OCI-LY3 (cell line): ENCODE results near the gene MAP1LC3B.

Experiments
- H2AFZ ChIP-seq: fragments of 200-600, 300-600 bp; shearing (Covaris generic); 2 replicates; pipeline ENCODE4 v1.6.0; 2014; ENCODE audit warnings: antibody characterized with exemption, low read depth, low read length
- H3K27ac ChIP-seq: fragments of 200-600, 300-600 bp; sonication (generic); 2 replicates; pipeline ENCODE4 v1.5.1; 2014; ENCODE audit warnings: mild to moderate bottlenecking, low read length, moderate library complexity, mixed read lengths
- H3K27me3 ChIP-seq: fragments of 200-600, 300-600 bp; sonication (generic); 2 replicates; pipeline ENCODE4 v1.6.1; 2014; ENCODE audit warnings: low read depth, low read length, mixed read lengths
- H3K36me3 ChIP-seq: fragments of 200-600, 300-600 bp; sonication (generic); replicated peaks from 2 replicates; pipeline ENCODE3; 2014; ENCODE audit warnings: low read depth, low read length, mixed read lengths
- H3K4me1 ChIP-seq: fragments of 300-600, 200-600 bp; sonication (generic); 2 replicates; pipeline ENCODE4 v1.6.1; 2014; ENCODE audit warnings: low read length, mixed read lengths
- H3K4me2 ChIP-seq: fragments of 200-600, 300-600 bp; sonication (generic); 2 replicates; pipeline ENCODE4 v1.6.1; 2014; ENCODE audit warnings: low read length, mixed read lengths
- H3K4me3 ChIP-seq: fragments of 300-600, 200-600 bp; sonication (generic); 2 replicates; pipeline ENCODE4 v1.5.1; 2014; ENCODE audit warnings: antibody characterized with exemption, mild to moderate bottlenecking, low read length, moderate library complexity
- H3K79me2 ChIP-seq: fragments of 300-600, 200-600 bp; shearing (Covaris generic); 2 replicates; pipeline ENCODE4 v1.6.1; 2014; ENCODE audit warnings: mild to moderate bottlenecking, low read length, mixed read lengths
- H3K9ac ChIP-seq: fragments of 300-600, 200-600 bp; shearing (Covaris generic); 2 replicates; pipeline ENCODE4 v1.6.0; 2014; ENCODE audit warnings: mild to moderate bottlenecking, low read length, moderate library complexity
- H3K9me3 ChIP-seq: fragments of 200-600, 300-600 bp; shearing (Covaris generic); 2 replicates; pipeline ENCODE4 v1.6.1; 2014; ENCODE audit warnings: low read length, mixed read lengths; ENCODE audit not compliant: insufficient read depth
- H4K20me1 ChIP-seq: fragments of 200-600, 300-600 bp; sonication (generic); 2 replicates; pipeline ENCODE4 v1.6.1; 2016; ENCODE audit warnings: low read length, mixed read lengths; ENCODE audit not compliant: insufficient read depth
- CTCF ChIP-seq: fragments of 200-600, 300-600 bp; sonication (generic); IDR thresholded peaks from 2 replicates; pipeline ENCODE4 v1.5.1; 2014; ENCODE audit warnings: antibody characterized with exemption, low read length, low read depth
- EZH2phosphoT487 ChIP-seq: fragments of 200-600 bp; shearing (Covaris generic); IDR thresholded peaks from 2 replicates; pipeline ENCODE4 v1.6.1; 2018; ENCODE audit warnings: antibody characterized with exemption, mixed run types, low read depth

The MAP1LC3B gene

GRCh38 chr16:87434146-87434667 lies 42.1 kb downstream of the MAP1LC3B start:
- Histone ChIP-seq H3K27me3 (no peaks in the 10 kb centered on the region), H3K9ac (no peak overlapping the region), H3K9me3 (no peaks in the 10 kb centered on the region), H3K36me3 (no peaks in the 10 kb centered on the region), H3K4me2 (no peak overlapping the region), H3K4me3 (no peak overlapping the region), H4K20me1 (no peaks in the 10 kb centered on the region), H3K4me1 (no peaks in the 10 kb centered on the region), H3K27ac (no peak overlapping the region), H2AFZ (no peak overlapping the region), H3K79me2 (no peaks in the 10 kb centered on the region)
- TF ChIP-seq EZH2phosphoT487 (no peak), CTCF (no peak)

GRCh38 chr16:87435372-87436224 lies 43.5 kb downstream of the MAP1LC3B start:
- H3K4me2 ChIP-seq = no peak overlapping the region
- H3K9ac ChIP-seq = no peak overlapping the region
- no peaks in the 10 kb centered on the region for H3K36me3 ChIP-seq
- no peak overlapping the region for H3K4me3 ChIP-seq
- H3K27ac ChIP-seq = no peak overlapping the region
- no peaks in the 10 kb centered on the region for H3K27me3 ChIP-seq
- TF ChIP-seq CTCF (no peak), EZH2phosphoT487 (no peak)
- H2AFZ ChIP-seq = no peak overlapping the region
- H4K20me1 ChIP-seq = no peaks in the 10 kb centered on the region
- no peaks in the 10 kb centered on the region for H3K4me1 ChIP-seq
- no peaks in the 10 kb centered on the region for H3K79me2 ChIP-seq
- no peaks in the 10 kb centered on the region for H3K9me3 ChIP-seq

- no peak overlapping the region for H3K4me3 ChIP-seq
- H3K27me3 ChIP-seq = no peaks in the 10 kb centered on the region
- H3K4me1 ChIP-seq = no peaks in the 10 kb centered on the region
- no peaks in the 10 kb centered on the region for H3K79me2 ChIP-seq
- H3K9me3 ChIP-seq = no peaks in the 10 kb centered on the region
- H3K4me2 ChIP-seq = no peak overlapping the region
- H3K9ac ChIP-seq = no peak overlapping the region
- H4K20me1 ChIP-seq = no peaks in the 10 kb centered on the region
- TF ChIP-seq EZH2phosphoT487 (no peak), CTCF (no peak)
- no peaks in the 10 kb centered on the region for H3K36me3 ChIP-seq
- H2AFZ ChIP-seq = no peak overlapping the region
- H3K27ac ChIP-seq = no peak overlapping the region
Observed at GRCh38 chr16:87436225-87437172, 44.4 kb downstream of the MAP1LC3B start.

GRCh38 chr16:87437327-87437726 lies 45.2 kb downstream of the MAP1LC3B start:
- Histone ChIP-seq H3K79me2 (no peaks in the 10 kb centered on the region), H2AFZ (no peak overlapping the region), H3K9me3 (no peaks in the 10 kb centered on the region), H3K27me3 (no peaks in the 10 kb centered on the region), H3K27ac (no peak overlapping the region), H3K4me3 (no peak overlapping the region), H3K4me1 (no peaks in the 10 kb centered on the region), H4K20me1 (no peaks in the 10 kb centered on the region), H3K36me3 (no peaks in the 10 kb centered on the region), H3K4me2 (no peak overlapping the region), H3K9ac (no peak overlapping the region)
- TF ChIP-seq EZH2phosphoT487 (no peak), CTCF (no peak)
